NCI-H748 treated with DMSO at 0.1 percent for 48 hours (cell line): ENCODE measurements around the gene EIF4E.
"Not testable (repeated sequence)": the region's sequence is repeated elsewhere in the genome, so short reads cannot be mapped to it uniquely, and the experiment has no call there.

ENCODE experiments used
- DNase-seq: peaks from one replicate; lab custom pipeline; 2025; lab: John Stamatoyannopoulos, UW

The EIF4E gene, protein sequence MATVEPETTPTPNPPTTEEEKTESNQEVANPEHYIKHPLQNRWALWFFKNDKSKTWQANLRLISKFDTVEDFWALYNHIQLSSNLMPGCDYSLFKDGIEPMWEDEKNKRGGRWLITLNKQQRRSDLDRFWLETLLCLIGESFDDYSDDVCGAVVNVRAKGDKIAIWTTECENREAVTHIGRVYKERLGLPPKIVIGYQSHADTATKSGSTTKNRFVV

DNA sequence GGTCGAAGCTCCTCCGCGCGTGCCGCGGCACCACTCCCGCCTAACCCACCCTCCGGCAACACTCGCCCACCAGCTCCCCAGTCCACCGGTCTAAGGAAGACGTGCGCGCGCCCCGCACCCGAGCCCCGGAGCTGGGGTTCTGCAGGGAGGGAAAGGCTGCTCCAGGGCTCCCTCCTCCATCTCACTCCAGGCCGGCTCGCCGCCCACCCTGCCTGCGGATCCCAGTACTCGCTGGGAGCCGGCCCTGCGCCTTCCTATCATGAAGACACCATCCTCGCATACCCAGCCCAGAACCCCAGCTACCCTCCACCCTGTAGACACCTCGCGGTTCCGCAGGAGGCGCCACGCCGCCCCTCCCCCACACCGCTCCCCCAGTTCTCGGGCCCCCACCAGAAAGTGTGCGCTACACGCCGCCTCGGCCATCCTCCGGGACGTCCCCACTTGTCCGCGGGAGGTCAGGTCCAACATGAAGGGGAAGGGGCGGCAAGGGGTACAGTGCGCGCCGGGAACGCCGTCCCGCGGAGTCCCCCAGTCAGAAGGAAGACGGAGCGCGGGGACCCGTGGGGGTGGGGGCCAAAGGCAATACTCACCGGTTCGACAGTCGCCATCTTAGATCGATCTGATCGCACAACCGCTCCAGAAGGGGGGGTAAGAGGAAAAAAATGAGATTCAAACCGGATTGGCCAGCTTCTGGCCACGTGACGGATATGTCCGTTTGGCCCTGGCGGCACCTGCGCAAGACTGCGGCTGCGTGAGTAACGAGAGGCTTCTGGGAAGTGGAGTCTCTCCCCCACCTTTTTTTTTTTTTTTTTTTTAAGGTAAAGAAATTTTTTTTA is at the start of gene EIF4E:
Gene EIF4E (minus strand): TSS at position 629 of the 836 bp plus-strand sequence. CDS start 21 bp downstream, at position 608.
- DNase-seq, result peak; percentile 84

DNA sequence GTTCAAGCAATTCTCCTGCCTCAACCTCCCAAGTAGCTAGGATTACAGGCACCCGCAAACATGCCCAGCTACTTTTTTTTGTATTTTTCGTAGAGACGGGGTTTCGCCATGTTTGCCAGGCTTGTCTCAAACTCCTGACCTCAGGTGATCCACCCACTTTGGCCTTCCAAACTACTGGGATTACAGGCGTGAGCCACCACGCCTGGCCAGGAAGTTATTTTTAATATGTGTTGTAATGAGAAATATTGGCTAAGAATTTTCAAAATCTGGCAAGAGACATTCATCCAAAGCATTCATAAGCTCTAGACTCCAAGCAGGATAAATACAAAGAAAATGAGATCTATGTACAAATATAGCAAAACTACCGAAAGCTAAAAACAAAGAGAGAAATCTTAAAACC is 48.6 kb upstream of the EIF4E start:
- DNase-seq, result no peak

DNA sequence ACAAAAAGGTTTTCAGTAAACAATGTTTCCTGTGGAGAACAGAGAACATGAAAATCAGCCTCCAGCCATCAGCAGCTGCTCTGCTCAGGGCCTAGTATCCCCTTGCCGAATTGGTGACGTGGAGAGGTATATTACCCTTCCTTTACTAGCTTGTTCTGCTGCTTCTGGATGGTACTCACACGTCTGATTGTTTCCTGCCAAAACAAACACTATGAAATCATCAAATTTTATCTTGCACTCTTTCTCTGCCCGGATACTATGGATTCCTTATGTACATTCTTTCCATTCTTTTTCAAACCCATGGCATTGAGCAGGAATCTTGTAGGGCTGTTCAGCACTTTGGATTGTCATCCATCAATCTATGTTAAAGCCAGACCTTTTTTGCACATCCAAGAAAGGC is 47.8 kb upstream of the EIF4E start:
- no peak for DNase-seq

DNA sequence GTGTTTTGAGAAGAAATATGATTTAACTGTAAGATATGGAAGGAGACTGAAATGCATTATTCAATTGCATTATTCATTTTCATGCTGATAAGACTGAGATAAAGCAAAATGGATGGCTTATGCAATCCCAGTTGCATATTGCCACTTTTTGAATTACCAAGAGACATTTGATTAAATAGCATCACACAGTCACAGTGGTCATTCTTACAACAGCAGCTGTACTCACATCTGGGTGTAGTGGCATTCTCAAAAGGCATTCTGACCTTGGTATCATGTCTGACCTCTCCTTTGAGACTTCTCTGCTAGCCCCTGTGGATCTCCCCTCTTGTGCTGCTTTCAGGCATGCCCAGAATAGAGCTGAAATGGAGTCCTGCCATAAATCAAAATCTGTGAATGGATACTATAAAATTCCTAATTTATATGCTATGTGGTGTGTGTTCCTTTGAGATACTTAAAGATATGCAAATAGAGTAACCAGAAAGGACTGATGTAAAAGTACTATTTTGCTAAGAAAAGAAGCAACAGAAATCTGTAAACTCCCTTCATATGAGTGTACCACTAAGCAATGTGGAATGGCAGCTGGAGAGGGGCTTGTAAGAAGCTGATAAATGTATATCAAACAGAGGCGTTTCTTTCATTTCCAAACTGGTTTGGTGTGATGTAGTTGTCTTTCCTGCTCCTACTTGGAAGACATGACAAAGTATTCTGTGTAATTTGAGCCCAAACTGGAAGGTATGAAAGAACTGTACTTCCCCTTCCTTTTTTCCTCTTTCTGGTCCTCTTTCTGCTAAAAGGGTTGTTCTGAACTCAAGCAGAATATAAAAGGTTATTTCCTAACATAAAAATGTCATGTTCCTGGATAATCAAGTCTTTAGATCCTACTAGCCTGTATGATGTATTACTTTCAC is 41.2 kb upstream of the EIF4E start:
- no peak for DNase-seq

DNA sequence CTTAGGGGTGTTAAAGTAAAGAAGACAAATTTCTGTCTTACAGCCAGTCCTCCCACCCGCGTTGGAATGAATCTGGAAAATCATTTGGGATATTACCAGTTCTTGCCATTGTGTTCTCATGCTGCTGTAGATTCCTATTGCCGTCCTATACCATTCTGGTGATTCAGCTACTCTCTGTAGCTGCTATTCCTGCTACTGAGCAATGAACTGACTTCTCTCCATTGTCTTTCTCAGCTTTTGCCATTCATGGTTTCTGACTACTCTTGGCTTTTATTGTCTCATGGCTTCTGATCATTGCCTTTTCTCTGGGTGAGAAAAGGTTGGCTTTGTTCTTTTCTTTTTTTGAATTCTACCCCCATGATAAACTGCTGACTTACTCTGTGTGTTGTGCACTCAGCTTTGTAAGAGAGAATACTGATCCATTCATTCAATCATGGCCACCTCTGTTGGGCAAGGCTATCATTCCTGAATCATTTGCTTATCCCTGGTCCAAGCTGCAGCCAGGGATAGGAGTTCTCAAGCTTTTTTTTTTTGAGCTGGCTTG is 38.9 kb upstream of the EIF4E start:
- no peak for DNase-seq

DNA sequence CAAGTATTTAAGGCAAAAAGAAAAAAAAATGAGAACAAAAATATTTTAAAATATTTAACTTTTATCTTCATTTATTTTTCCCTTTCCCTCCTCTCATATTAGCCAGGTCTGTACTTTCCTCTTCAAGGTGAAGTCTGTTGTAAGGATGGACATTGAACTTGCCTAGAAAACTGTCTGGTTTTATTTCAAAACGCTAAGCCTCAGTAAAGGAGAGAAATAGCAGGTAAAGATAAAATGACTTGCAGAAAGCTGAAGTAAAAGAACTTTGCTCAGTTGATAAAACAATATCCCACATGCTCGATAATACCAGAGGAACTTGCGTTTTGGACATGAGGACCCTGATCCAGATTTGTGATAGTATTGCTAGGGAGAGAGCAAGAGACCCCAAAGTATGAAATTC is 38.0 kb upstream of the EIF4E start:
- no peak for DNase-seq

DNA sequence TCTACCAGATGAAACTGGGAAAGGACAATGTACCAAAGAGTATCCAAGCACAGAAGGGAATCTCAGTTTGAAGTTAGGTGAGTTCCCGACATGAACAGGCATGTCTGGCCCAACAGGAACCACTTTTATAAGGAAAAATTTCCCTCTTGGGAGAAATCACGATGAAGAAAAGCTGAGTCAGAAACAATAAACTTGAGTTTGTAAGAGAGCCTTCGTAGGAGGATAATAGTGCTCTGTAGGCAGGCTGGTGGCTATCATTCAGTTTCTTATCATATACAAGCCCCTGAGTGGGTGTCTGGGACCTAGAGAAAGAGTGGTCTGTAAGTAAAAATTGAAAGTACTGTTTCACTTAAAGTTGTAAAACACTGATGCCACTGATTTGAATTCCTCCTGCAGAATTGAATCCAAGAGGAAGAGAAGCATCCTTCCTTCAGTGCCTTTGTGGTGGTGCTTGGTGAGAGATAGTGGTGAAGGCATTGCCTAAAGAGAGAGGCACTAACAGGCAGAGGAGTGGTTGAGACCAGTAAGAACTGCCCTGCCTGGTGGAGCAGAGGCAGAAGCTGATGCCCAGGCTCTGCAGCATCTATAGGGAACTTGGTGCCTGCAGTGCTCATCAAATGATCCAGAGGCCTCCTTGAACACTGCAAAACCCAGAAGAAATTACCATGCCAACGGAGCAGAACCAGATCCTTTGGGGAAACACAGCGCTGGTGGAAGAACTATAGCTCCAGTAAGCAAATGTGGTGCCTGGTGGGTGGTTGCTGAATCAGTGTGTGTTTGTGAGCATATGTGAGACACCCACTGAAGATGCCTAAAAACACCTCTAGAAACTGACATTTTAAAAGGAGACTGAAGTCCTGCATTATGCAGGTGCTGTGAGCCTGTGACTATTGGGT is 34.9 kb upstream of the EIF4E start:
- no peak for DNase-seq

DNA sequence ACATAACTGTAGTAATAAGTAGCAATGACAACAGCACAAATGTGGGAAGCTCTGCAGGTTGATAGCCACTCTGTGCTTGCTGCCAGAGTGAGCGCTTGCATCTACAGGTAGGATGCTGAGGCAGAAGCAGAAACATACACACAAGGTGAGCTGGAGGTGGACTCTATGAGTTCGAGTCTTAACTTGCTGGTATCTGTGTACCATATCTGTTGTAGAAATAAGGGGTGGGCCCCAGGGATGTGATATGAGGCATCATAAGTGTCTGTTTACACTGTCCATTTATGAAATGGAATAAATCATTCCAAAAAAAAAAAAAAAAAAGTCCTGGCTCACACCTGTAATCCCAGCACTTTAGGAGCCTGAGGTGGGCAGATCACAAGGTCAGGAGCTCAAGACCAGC is 32.8 kb upstream of the EIF4E start:
- DNase-seq, result no peak

DNA sequence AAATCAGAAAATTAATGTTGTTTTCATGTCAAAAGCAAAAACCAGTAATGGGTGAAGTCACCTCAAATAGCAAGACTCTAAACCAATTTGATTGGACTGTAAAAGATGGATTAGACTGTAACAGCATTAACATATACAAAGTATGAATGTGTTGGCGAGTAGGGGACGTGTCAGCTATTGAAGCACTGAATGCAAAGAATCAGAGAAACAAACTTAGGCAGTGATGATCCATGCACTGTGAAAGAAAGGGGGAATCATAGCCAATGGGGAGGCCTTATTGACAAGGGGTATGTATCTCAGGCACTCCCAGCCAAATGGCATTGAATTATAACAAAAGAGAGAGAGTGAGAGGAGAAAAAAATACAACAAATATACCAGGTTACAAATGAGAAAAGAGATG is 30.5 kb upstream of the EIF4E start:
- no peak for DNase-seq

DNA sequence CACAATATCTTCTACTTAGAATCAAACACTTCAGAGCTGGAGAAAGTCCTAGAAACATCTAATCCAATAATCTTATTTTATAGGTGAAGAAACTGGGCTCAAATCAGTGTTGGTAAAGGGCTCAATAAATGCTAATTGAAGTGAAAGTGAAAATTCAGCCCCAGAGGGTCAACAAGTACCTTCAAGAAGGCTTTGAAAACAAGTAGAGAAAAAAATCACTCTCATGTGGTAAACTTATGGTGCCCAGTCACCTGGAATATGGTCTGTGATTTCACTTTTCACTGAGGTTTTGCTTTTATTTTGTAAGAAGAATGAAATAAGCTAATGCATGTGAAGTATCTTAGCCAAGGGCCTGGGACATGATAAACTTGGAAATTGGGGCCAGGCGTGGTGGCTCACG is 29.1 kb upstream of the EIF4E start:
- no peak for DNase-seq

DNA sequence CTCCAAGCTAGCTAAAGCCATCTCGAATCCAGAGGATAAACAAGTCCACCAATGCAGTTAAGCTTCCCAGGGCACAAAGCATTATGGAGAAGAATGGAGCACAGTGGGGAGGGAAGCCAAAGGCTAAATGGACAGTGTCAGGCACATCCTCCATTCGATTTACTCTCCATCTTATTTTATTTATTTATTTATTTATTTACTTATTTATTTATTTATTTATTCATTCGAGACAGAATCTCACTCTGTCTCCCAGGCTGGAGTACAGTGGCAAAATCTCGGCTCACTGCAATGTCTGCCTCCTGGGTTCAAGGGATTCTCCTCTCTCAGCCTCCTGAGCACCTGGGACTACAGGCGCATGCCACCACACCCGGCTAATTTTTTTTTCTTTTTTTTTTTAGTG is 26.3 kb upstream of the EIF4E start:
- DNase-seq, result no peak

DNA sequence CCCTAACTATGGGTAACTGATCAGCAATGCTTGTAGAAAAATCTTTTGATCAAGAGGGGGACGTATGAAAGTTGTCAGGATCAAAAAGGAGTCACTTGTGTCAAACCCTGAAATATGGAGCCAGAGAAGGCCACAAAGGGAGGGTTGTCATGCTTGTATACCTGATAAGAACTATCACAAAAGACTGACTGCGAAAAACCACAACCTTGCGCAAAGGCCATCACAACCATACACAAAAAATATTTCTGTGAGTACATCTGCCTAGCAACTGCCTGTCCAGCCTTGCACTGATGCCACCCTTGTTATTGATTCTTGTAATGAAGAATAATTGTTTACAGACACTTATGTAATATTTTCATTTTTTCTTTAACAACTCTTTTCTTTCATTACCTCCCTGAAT is 22.8 kb upstream of the EIF4E start:
- no peak for DNase-seq

DNA sequence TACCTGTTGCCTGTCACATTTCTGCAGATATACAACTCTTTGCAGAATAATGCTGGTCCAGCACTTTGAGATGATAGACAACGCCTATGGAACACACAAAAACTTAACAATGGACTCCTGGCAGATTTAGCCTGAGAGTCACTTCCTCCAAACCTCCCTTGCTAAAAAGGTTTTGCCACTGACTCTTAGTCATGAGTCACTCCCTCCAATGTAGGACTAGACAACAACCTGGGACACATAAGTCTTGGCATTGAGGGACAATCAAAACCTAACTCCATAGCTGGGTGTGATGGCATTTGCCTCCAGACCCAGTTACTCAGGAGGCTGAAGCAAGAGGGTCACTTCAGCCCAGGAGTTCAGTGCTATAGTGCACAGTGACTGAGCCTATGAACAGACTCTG is 22.0 kb upstream of the EIF4E start:
- DNase-seq, result no peak

DNA sequence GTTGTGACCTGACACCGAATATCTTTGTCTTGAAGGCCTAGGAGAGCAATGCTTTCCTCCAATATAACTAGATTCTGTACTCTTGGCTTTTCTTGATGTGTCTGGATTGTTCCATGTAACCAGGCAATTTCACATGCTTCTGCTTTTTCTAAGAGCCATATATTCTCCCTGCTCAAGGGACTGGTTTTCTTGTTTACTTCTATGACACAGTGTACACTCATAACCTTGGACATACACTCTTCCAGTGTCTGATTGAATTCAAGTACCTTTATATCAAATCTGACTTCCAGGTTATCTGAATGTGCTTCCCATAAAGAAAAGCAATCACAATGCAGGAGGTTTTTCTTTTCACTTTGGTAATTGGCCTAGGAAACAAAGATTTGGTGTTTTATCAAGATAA is 17.4 kb upstream of the EIF4E start:
- no peak for DNase-seq

DNA sequence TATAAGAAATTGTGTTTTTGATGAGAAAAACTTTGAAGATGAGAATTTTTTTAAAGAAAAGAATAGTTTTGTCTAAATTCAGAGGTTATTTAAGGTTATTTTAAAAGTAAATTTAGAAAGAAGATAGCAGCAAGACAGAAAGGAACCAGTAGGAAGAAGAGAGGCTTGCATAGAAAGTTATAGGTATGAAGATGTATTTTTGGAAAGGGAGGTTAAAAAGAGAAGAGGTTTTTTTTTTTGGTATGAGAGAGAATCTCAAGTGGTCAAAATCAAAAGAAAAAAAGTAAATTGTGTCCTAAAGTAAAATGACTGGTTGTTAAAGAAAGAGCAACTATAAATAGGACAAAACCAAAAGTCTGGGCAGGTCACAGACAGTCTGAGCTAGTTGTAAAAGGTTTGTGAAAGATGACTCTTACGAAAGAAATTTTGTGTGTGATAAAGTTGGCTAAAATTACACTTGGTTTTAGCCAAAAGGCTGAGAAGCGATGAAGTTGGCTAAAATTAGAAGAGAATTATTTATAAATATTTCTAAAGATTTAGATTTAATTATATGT is 16.4 kb upstream of the EIF4E start:
- DNase-seq, result no peak

DNA sequence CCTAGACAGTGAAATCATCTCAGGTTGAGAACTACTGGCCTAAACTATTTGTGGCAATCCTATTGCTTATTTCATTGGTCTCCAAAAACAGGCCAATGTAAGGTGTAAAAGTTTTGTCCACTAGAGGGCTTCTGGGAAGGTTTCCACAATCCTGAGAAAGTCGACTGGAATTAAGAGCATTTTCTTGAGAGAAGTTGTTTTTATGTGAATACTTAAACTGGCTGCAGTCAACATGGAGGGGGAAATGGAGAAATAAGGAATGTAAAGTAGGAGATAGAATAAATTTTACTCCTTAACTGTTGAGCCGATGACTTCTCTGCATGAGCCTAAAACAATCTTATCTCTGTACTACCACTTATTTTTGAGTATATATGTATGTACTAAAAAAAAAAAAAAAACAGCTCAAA is 11.0 kb upstream of the EIF4E start:
- DNase-seq, result no peak

DNA sequence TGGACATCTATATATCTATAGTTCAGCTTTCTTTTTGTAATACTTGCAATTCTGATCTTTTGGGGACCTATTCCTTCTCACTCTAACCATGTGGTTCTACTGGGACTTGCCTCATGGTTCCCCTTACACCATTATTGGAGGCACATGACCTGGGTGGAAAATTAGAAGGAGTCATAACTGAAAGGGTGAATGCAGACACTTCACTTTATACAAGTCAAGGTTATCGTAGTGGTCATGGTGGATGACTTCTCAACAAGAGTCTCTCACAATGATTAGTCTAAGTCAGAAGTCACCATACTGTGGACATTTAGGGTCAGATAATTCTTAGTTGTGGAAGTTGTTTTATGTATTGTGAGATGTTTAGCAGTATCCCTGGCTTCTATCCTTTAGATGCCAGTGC is 10.5 kb upstream of the EIF4E start:
- no peak for DNase-seq

DNA sequence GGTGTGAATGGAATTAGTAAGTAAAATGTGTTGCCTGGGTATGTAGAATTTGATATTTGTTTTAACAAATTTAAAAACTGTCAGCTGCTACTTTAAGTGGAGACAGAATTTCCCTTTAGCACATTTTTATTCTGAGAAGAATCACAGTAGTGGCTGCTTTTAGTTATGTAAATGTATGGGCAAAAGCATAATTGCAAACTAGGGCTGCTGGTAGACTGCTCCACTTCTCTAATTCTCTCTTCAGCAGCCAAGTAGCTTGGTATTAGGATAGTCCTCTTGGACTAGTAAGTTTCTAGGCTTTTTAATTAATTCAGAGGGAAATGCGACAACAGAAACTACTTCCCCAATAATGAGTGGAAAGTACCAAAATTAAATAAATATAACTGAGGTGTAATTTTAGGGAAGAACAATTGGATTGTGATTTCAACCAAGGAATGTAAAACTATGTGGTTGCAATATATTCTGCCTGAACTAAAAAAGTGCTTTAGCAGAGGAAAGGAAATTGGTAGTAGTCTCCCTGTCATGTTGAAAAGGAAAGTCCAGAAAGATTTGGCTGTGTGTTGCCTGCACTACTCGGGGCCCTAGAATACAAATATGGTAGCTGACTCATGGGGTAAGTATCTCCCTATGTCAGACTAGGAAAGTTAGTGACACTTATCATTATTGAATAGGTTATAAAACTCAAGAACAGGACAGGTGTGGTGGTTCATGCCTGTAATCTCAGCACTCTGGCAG is 9.2 kb upstream of the EIF4E start:
- DNase-seq, result no peak

DNA sequence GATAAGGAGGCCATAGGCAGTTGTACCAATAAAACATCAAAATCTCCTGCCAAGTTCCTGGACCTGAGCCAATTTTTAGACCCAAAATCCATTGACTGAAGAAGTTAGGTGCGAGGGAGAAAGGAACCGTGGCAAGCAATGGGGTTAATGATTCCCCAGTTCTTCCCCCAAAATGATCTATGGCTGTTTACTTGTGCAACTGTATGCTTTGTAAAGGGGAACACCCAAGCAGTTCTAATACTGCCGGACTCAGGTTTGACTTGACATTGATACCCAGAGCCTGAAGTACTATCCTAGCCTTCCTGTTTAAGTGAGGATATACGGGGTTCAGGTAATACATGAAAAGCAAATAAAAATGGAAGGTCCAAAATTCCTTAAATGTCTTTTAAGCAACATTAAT is 6.7 kb upstream of the EIF4E start:
- no peak for DNase-seq

DNA sequence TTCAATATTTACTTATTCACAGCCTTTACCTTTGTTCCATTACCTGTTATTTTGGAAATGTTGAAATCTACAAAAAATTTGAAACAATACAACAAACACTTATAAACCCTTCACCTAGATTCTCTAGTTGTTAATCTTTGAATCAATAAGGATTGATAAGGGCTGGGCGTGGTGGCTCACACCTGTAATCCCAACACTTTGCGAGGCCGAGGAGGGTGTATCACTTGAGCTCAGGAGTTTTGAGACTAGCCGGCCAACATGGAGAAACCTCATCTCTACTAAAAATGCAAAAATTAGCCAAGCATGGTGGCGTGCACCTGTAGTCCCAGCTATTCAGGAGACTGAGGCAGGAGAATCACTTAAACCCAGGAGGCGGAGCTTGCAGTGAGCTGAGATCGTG is 5.9 kb upstream of the EIF4E start:
- DNase-seq, result not testable (repeated sequence)
